ENCODE data around the gene TRIM71. TPM values are rescaled to one million over a fixed set of nuclear protein-coding genes. Genes with fewer than 3 reads are reported as not detected.

The TRIM71 gene
- total RNA-seq, 1 experiment from 2014 or later: 274 TPM

DNA sequence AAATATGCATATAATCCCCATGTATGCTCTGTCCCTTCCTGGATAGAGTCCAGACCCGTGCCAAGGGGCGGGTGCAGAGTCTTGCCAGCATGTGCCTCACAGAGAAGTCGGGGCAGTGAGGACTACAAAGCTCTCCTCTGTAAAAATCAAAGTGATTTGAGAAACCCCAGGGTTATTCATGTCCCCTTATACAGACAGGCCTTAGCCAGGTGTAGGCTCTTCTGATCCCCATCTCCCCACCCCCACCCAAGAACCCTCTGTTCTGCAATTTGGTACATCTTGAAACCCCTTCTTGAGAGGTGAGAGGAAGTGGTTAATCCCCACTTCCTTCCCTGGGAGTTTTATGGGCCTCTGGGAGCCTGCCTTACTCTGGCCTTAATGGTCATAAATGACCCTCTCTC lies 24.7 kb downstream of the TRIM71 start:
- Mint-ChIP-seq H3K27ac (peak overlapping the region; percentile 98), H3K4me1 (peaks cover 98% of the 10 kb centered on the region), H3K9me3 (no peaks in the 10 kb centered on the region), H3K27me3 (ENCODE audit: low read depth) (no peaks in the 10 kb centered on the region), H3K36me3 (no peaks in the 10 kb centered on the region), H3K4me3 (peak overlapping the region; percentile 71)
- DNase-seq (ENCODE audit: low spot score) (no peak), ATAC-seq (no peak)
- ChIA-PET POLR2A (interaction anchor here (0.6 to 2.0 kb wide), 4 partner anchors 13 to 62 kb away, joined by 3 to 8 read pairs (median 4); no protein-coding TSS in a partner anchor), CTCF (interaction anchor here (1.1 to 1.9 kb wide), 4 partner anchors 12 to 62 kb away, joined by 3 to 8 read pairs (median 4); no protein-coding TSS in a partner anchor)
- TF ChIP-seq IRF2 (CRISPR knock-in tag; IDR thresholded peaks at IDR 0.05; ENCODE audit: borderline replicate concordance, low read depth) (no peak), SP1 (CRISPR knock-in tag; conservative IDR thresholded peaks at IDR 0.05) (no peak), ZNF232 (CRISPR knock-in tag; IDR thresholded peaks at IDR 0.05) (no peak), ELF4 (CRISPR knock-in tag; IDR thresholded peaks at IDR 0.05; ENCODE audit: low read depth) (no peak), ZNF121 (CRISPR knock-in tag; IDR thresholded peaks at IDR 0.05) (no peak), GTF2I (CRISPR knock-in tag; conservative IDR thresholded peaks at IDR 0.05) (no peak), RORB (CRISPR knock-in tag; IDR thresholded peaks at IDR 0.05) (no peak), TP53 (CRISPR knock-in tag; IDR thresholded peaks at IDR 0.05) (no peak), CREB1 (CRISPR knock-in tag; IDR thresholded peaks at IDR 0.05) (no peak), GRHL2 (CRISPR knock-in tag; IDR thresholded peaks at IDR 0.05; ENCODE audit: insufficient replicate concordance, severe bottlenecking) (no peak)
- TF ChIP-seq, protein P1, sequence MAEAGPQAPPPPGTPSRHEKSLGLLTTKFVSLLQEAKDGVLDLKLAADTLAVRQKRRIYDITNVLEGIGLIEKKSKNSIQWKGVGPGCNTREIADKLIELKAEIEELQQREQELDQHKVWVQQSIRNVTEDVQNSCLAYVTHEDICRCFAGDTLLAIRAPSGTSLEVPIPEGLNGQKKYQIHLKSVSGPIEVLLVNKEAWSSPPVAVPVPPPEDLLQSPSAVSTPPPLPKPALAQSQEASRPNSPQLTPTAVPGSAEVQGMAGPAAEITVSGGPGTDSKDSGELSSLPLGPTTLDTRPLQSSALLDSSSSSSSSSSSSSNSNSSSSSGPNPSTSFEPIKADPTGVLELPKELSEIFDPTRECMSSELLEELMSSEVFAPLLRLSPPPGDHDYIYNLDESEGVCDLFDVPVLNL (CRISPR knock-in tag; IDR thresholded peaks at IDR 0.05; ENCODE audit: borderline replicate concordance, low read depth): no peak
- TF ChIP-seq, protein P2, sequence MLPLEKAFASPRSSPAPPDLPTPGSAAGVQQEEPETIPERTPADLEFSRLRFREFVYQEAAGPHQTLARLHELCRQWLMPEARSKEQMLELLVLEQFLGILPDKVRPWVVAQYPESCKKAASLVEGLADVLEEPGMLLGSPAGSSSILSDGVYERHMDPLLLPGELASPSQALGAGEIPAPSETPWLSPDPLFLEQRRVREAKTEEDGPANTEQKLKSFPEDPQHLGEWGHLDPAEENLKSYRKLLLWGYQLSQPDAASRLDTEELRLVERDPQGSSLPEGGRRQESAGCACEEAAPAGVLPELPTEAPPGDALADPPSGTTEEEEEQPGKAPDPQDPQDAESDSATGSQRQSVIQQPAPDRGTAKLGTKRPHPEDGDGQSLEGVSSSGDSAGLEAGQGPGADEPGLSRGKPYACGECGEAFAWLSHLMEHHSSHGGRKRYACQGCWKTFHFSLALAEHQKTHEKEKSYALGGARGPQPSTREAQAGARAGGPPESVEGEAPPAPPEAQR (CRISPR knock-in tag; IDR thresholded peaks at IDR 0.05): no peak
- TF ChIP-seq, protein P3, sequence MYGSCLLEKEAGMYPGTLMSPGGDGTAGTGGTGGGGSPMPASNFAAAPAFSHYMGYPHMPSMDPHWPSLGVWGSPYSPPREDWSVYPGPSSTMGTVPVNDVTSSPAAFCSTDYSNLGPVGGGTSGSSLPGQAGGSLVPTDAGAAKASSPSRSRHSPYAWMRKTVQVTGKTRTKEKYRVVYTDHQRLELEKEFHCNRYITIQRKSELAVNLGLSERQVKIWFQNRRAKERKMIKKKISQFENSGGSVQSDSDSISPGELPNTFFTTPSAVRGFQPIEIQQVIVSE (CRISPR knock-in tag; IDR thresholded peaks at IDR 0.05; ENCODE audit: borderline replicate concordance): no peak
- TF ChIP-seq, protein P4, sequence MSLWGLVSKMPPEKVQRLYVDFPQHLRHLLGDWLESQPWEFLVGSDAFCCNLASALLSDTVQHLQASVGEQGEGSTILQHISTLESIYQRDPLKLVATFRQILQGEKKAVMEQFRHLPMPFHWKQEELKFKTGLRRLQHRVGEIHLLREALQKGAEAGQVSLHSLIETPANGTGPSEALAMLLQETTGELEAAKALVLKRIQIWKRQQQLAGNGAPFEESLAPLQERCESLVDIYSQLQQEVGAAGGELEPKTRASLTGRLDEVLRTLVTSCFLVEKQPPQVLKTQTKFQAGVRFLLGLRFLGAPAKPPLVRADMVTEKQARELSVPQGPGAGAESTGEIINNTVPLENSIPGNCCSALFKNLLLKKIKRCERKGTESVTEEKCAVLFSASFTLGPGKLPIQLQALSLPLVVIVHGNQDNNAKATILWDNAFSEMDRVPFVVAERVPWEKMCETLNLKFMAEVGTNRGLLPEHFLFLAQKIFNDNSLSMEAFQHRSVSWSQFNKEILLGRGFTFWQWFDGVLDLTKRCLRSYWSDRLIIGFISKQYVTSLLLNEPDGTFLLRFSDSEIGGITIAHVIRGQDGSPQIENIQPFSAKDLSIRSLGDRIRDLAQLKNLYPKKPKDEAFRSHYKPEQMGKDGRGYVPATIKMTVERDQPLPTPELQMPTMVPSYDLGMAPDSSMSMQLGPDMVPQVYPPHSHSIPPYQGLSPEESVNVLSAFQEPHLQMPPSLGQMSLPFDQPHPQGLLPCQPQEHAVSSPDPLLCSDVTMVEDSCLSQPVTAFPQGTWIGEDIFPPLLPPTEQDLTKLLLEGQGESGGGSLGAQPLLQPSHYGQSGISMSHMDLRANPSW (CRISPR knock-in tag; conservative IDR thresholded peaks at IDR 0.05; ENCODE audit: low read depth): no peak
- TF ChIP-seq, protein P5, sequence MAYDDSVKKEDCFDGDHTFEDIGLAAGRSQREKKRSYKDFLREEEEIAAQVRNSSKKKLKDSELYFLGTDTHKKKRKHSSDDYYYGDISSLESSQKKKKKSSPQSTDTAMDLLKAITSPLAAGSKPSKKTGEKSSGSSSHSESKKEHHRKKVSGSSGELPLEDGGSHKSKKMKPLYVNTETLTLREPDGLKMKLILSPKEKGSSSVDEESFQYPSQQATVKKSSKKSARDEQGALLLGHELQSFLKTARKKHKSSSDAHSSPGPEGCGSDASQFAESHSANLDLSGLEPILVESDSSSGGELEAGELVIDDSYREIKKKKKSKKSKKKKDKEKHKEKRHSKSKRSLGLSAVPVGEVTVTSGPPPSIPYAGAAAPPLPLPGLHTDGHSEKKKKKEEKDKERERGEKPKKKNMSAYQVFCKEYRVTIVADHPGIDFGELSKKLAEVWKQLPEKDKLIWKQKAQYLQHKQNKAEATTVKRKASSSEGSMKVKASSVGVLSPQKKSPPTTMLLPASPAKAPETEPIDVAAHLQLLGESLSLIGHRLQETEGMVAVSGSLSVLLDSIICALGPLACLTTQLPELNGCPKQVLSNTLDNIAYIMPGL (CRISPR knock-in tag; IDR thresholded peaks at IDR 0.05): no peak
- TF ChIP-seq, protein P6, sequence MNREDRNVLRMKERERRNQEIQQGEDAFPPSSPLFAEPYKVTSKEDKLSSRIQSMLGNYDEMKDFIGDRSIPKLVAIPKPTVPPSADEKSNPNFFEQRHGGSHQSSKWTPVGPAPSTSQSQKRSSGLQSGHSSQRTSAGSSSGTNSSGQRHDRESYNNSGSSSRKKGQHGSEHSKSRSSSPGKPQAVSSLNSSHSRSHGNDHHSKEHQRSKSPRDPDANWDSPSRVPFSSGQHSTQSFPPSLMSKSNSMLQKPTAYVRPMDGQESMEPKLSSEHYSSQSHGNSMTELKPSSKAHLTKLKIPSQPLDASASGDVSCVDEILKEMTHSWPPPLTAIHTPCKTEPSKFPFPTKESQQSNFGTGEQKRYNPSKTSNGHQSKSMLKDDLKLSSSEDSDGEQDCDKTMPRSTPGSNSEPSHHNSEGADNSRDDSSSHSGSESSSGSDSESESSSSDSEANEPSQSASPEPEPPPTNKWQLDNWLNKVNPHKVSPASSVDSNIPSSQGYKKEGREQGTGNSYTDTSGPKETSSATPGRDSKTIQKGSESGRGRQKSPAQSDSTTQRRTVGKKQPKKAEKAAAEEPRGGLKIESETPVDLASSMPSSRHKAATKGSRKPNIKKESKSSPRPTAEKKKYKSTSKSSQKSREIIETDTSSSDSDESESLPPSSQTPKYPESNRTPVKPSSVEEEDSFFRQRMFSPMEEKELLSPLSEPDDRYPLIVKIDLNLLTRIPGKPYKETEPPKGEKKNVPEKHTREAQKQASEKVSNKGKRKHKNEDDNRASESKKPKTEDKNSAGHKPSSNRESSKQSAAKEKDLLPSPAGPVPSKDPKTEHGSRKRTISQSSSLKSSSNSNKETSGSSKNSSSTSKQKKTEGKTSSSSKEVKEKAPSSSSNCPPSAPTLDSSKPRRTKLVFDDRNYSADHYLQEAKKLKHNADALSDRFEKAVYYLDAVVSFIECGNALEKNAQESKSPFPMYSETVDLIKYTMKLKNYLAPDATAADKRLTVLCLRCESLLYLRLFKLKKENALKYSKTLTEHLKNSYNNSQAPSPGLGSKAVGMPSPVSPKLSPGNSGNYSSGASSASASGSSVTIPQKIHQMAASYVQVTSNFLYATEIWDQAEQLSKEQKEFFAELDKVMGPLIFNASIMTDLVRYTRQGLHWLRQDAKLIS (CRISPR knock-in tag; IDR thresholded peaks at IDR 0.05; ENCODE audit: borderline replicate concordance): no peak
- TF ChIP-seq, protein P7, sequence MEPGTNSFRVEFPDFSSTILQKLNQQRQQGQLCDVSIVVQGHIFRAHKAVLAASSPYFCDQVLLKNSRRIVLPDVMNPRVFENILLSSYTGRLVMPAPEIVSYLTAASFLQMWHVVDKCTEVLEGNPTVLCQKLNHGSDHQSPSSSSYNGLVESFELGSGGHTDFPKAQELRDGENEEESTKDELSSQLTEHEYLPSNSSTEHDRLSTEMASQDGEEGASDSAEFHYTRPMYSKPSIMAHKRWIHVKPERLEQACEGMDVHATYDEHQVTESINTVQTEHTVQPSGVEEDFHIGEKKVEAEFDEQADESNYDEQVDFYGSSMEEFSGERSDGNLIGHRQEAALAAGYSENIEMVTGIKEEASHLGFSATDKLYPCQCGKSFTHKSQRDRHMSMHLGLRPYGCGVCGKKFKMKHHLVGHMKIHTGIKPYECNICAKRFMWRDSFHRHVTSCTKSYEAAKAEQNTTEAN (CRISPR knock-in tag; IDR thresholded peaks at IDR 0.05): no peak
- TF ChIP-seq, protein P8, sequence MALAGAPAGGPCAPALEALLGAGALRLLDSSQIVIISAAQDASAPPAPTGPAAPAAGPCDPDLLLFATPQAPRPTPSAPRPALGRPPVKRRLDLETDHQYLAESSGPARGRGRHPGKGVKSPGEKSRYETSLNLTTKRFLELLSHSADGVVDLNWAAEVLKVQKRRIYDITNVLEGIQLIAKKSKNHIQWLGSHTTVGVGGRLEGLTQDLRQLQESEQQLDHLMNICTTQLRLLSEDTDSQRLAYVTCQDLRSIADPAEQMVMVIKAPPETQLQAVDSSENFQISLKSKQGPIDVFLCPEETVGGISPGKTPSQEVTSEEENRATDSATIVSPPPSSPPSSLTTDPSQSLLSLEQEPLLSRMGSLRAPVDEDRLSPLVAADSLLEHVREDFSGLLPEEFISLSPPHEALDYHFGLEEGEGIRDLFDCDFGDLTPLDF (CRISPR knock-in tag; IDR thresholded peaks at IDR 0.05): no peak
- TF ChIP-seq, protein P9, sequence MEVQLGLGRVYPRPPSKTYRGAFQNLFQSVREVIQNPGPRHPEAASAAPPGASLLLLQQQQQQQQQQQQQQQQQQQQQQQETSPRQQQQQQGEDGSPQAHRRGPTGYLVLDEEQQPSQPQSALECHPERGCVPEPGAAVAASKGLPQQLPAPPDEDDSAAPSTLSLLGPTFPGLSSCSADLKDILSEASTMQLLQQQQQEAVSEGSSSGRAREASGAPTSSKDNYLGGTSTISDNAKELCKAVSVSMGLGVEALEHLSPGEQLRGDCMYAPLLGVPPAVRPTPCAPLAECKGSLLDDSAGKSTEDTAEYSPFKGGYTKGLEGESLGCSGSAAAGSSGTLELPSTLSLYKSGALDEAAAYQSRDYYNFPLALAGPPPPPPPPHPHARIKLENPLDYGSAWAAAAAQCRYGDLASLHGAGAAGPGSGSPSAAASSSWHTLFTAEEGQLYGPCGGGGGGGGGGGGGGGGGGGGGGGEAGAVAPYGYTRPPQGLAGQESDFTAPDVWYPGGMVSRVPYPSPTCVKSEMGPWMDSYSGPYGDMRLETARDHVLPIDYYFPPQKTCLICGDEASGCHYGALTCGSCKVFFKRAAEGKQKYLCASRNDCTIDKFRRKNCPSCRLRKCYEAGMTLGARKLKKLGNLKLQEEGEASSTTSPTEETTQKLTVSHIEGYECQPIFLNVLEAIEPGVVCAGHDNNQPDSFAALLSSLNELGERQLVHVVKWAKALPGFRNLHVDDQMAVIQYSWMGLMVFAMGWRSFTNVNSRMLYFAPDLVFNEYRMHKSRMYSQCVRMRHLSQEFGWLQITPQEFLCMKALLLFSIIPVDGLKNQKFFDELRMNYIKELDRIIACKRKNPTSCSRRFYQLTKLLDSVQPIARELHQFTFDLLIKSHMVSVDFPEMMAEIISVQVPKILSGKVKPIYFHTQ (CRISPR knock-in tag; IDR thresholded peaks at IDR 0.05): no peak
